ENCODE data around the gene KLK8.

DNA sequence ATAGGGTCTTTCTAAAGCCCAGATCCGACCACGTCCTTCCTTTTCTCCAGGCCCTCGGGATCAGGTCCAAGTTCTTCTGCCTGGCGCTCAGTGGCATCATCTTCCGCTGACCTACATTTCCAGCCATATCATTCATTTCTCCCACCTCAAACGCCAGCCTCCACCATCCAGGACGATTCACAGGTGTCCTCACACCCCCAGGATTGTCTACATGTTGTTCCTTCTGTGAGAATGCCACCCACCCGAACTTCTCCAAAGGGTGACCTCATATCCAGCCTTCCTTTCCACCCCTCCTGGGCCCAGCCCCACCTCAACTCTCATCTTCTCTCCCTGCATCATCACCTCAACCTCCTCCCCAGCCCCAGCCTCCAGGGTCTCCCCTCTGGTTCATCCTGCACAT lies 43.8 kb downstream of the KLK8 start:
- TF ChIP-seq, protein P1, sequence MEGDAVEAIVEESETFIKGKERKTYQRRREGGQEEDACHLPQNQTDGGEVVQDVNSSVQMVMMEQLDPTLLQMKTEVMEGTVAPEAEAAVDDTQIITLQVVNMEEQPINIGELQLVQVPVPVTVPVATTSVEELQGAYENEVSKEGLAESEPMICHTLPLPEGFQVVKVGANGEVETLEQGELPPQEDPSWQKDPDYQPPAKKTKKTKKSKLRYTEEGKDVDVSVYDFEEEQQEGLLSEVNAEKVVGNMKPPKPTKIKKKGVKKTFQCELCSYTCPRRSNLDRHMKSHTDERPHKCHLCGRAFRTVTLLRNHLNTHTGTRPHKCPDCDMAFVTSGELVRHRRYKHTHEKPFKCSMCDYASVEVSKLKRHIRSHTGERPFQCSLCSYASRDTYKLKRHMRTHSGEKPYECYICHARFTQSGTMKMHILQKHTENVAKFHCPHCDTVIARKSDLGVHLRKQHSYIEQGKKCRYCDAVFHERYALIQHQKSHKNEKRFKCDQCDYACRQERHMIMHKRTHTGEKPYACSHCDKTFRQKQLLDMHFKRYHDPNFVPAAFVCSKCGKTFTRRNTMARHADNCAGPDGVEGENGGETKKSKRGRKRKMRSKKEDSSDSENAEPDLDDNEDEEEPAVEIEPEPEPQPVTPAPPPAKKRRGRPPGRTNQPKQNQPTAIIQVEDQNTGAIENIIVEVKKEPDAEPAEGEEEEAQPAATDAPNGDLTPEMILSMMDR (conservative IDR thresholded peaks at IDR 0.05; ENCODE audit: low read depth in 2 of 2), result no peak
- no peak for TF ChIP-seq EZH2 (IDR thresholded peaks at IDR 0.05; ENCODE audit: low read depth, unreplicated experiment)
- TF ChIP-seq, protein P2, sequence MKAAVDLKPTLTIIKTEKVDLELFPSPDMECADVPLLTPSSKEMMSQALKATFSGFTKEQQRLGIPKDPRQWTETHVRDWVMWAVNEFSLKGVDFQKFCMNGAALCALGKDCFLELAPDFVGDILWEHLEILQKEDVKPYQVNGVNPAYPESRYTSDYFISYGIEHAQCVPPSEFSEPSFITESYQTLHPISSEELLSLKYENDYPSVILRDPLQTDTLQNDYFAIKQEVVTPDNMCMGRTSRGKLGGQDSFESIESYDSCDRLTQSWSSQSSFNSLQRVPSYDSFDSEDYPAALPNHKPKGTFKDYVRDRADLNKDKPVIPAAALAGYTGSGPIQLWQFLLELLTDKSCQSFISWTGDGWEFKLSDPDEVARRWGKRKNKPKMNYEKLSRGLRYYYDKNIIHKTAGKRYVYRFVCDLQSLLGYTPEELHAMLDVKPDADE (IDR thresholded peaks at IDR 0.05), result no peak

All from GM23338 (cell line).